Measurements from ENCODE around the gene SKAP1. TPM values are rescaled to one million over a fixed set of nuclear protein-coding genes. Genes with fewer than 3 reads are reported as not detected.
"Not testable (repeated sequence)": the region's sequence is repeated elsewhere in the genome, so short reads cannot be mapped to it uniquely, and the experiment has no call there.

The SKAP1 gene
- total RNA-seq, 4 donors from 2014 or later, result not detected

- intact Hi-C loops (cut with DNase I; ENCODE audit: low total_unique reads) (no loop called here), in situ Hi-C loops (cut with MboI; ENCODE audit: low sequenced_read_pairs in 4 of 4) (no loop called here)
- TF ChIP-seq, protein P1, sequence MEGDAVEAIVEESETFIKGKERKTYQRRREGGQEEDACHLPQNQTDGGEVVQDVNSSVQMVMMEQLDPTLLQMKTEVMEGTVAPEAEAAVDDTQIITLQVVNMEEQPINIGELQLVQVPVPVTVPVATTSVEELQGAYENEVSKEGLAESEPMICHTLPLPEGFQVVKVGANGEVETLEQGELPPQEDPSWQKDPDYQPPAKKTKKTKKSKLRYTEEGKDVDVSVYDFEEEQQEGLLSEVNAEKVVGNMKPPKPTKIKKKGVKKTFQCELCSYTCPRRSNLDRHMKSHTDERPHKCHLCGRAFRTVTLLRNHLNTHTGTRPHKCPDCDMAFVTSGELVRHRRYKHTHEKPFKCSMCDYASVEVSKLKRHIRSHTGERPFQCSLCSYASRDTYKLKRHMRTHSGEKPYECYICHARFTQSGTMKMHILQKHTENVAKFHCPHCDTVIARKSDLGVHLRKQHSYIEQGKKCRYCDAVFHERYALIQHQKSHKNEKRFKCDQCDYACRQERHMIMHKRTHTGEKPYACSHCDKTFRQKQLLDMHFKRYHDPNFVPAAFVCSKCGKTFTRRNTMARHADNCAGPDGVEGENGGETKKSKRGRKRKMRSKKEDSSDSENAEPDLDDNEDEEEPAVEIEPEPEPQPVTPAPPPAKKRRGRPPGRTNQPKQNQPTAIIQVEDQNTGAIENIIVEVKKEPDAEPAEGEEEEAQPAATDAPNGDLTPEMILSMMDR (IDR thresholded peaks at IDR 0.05 in 4 of 5, conservative IDR thresholded peaks at IDR 0.05 in 1 of 5), result no peak
- no peak for TF ChIP-seq POLR2A (IDR thresholded peaks at IDR 0.05)
- peaks cover 0 to 8% of the 10 kb centered on the region in 2 donors for H3K4me1 ChIP-seq
- no peak overlapping the region for H3K27ac ChIP-seq
- H3K4me3 ChIP-seq, result no peak overlapping the region
- peaks cover 3 to 20% (median 5%) of the 10 kb centered on the region in 3 donors for H3K27me3 ChIP-seq
- ATAC-seq (no peak), DNase-seq (no peak)
- H3K36me3 ChIP-seq, result no peaks in the 10 kb centered on the region
- H3K9me3 ChIP-seq, result no peaks in the 10 kb centered on the region
These were observed 25.8 kb upstream of the SKAP1 start for GRCh38 chr17:48455791-48456190.

DNA sequence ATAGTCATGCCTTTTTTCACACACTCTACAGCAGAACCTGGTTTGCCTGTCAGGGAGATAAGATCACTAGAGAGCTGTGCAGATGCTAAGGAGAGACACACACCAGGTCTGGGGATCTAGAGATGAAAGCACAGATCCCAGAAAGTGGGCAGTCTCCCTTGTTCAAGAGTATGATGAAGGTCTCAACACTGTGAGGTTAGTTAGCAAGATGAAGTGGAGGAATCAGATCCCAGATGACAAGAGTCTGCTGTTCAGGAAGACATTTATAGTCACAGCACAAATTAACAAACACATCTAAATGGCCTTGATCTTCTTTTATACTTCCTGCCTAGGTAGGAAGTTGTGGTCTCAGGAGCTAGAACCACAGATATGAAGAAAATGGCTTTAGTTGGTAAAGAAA, 23.4 kb upstream of the SKAP1 start:
- Histone ChIP-seq H3K9me3 (no peaks in the 10 kb centered on the region), H3K36me3 (no peaks in the 10 kb centered on the region), H3K4me3 (no peak overlapping the region), H3K4me1 (peaks cover 0 to 8% of the 10 kb centered on the region in 2 donors), H3K27ac (no peak overlapping the region), H3K27me3 (peaks cover 0 to 16% (median 5%) of the 10 kb centered on the region in 3 donors)
- in situ Hi-C loops (cut with MboI; ENCODE audit: low sequenced_read_pairs in 4 of 4), result no loop called here
- DNase-seq (no peak), ATAC-seq (no peak)
- no peak for TF ChIP-seq POLR2A (IDR thresholded peaks at IDR 0.05)
- TF ChIP-seq, protein P1 (IDR thresholded peaks at IDR 0.05 in 4 of 5, conservative IDR thresholded peaks at IDR 0.05 in 1 of 5), result no peak
- intact Hi-C loops (cut with DNase I; ENCODE audit: low total_unique reads), result no loop called here

GRCh38 chr17:48451489-48451888, 21.5 kb upstream of the SKAP1 start:
- no peaks in the 10 kb centered on the region for H3K4me1 ChIP-seq
- H3K36me3 ChIP-seq, result no peaks in the 10 kb centered on the region
- in situ Hi-C loops (cut with MboI; ENCODE audit: low sequenced_read_pairs in 4 of 4) (no loop called here), intact Hi-C loops (cut with DNase I; ENCODE audit: low total_unique reads) (no loop called here)
- no peak overlapping the region for H3K4me3 ChIP-seq
- DNase-seq, result no peak
- TF ChIP-seq, protein P1 (IDR thresholded peaks at IDR 0.05 in 4 of 5, conservative IDR thresholded peaks at IDR 0.05 in 1 of 5), result no peak
- no peak for TF ChIP-seq POLR2A (IDR thresholded peaks at IDR 0.05)
- peaks cover 0 to 12% (median 5%) of the 10 kb centered on the region in 3 donors for H3K27me3 ChIP-seq
- no peaks in the 10 kb centered on the region for H3K9me3 ChIP-seq
- H3K27ac ChIP-seq, result no peak overlapping the region
- ATAC-seq, result no peak

DNA sequence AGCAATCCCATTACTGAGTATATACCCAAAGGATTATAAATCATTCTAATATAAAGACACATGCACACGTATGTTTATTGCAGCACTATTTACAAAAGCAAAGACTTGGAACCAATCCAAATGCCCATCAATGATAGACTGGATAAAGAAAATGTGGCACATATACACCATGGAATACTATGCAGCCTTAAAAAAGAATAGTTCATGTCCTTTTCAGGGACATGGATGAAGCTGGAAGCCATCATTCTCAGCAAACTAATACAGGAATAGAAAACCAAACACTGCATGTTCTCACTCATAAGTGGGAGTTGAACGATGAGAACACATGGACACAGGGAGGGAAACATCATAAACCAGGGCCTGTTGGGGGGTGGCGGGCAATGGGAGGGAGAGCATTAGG, 19.3 kb upstream of the SKAP1 start:
- in situ Hi-C loops (cut with MboI; ENCODE audit: low sequenced_read_pairs in 4 of 4); ATAC-seq; DNase-seq; H3K4me3 ChIP-seq; H3K9me3 ChIP-seq; intact Hi-C loops (cut with DNase I; ENCODE audit: low total_unique reads); H3K27ac ChIP-seq; H3K36me3 ChIP-seq; H3K4me1 ChIP-seq: not testable (repeated sequence)
- peaks cover 5 to 12% (median 6%) of the 10 kb centered on the region in 3 donors for H3K27me3 ChIP-seq

DNA sequence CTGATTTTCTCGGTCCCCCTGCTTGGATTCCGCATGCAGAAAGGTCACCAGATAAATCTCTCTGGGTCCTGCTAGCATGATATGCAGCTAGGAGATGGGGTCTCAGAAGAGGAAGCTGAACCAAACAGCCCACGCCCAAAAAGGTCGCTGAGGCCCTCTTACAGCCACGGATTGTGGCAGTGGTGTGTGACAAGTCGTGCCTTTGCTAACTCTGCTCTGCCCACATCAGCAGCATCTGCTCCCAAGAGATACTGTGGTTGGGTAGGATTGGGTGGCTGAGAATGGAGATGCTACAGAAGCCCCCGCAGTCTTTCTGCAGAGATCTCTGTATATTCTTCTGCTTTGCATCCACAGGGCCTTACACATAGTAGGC, 15.2 kb upstream of the SKAP1 start:
- ATAC-seq, result no peak
- no peaks in the 10 kb centered on the region for H3K36me3 ChIP-seq
- peaks cover 7 to 10% (median 8%) of the 10 kb centered on the region in 3 donors for H3K27me3 ChIP-seq
- intact Hi-C loops (cut with DNase I; ENCODE audit: low total_unique reads), result no loop called here
- no peaks in the 10 kb centered on the region for H3K9me3 ChIP-seq
- TF ChIP-seq, protein P1 (IDR thresholded peaks at IDR 0.05 in 4 of 5, conservative IDR thresholded peaks at IDR 0.05 in 1 of 5), result no peak
- TF ChIP-seq POLR2A (IDR thresholded peaks at IDR 0.05), result no peak
- in situ Hi-C loops (cut with MboI; ENCODE audit: low sequenced_read_pairs in 4 of 4), result no loop called here
- no peaks in the 10 kb centered on the region for H3K4me1 ChIP-seq
- H3K4me3 ChIP-seq, result no peak overlapping the region
- no peak overlapping the region for H3K27ac ChIP-seq
- no peak for DNase-seq

All from gastrocnemius medialis (tissue), 4 donors.